Measurements from ENCODE around the gene SPAG17. TPM values are rescaled to one million over a fixed set of nuclear protein-coding genes. Genes with fewer than 3 reads are reported as not detected.

SPAG17 gene
- total RNA-seq, 1 donor, result 3.3 TPM

- Histone ChIP-seq H3K4me1 (ENCODE audit: insufficient read depth, low read length) (peaks cover 25% of the 10 kb centered on the region), H2AFZ (ENCODE audit: low read length) (no peak overlapping the region), H3K27ac (ENCODE audit: low read depth, low read length) (no peak overlapping the region), H3K9me3 (ENCODE audit: low read depth, low read length) (no peaks in the 10 kb centered on the region), H4K20me1 (ENCODE audit: insufficient read depth, low read length) (no peaks in the 10 kb centered on the region), H3K27me3 (ENCODE audit: insufficient read depth, low read length) (no peaks in the 10 kb centered on the region), H3K79me2 (ENCODE audit: insufficient read depth, low read length) (no peaks in the 10 kb centered on the region), H3K4me3 (ENCODE audit: insufficient read depth, low read length) (no peak overlapping the region), H3K4me2 (ENCODE audit: insufficient read depth, low read length) (no peak overlapping the region), H3K36me3 (ENCODE audit: insufficient read depth, low read length) (no peaks in the 10 kb centered on the region)
- DNase-seq (ENCODE audit: insufficient read length, low spot score, missing footprints), result no peak
- TF ChIP-seq CTCF (IDR thresholded peaks at IDR 0.05; ENCODE audit: extremely low read depth, low read depth, low read length), result no peak
Observed at GRCh38 chr1:118132000-118132399, 53.0 kb downstream of the SPAG17 start.

DNA sequence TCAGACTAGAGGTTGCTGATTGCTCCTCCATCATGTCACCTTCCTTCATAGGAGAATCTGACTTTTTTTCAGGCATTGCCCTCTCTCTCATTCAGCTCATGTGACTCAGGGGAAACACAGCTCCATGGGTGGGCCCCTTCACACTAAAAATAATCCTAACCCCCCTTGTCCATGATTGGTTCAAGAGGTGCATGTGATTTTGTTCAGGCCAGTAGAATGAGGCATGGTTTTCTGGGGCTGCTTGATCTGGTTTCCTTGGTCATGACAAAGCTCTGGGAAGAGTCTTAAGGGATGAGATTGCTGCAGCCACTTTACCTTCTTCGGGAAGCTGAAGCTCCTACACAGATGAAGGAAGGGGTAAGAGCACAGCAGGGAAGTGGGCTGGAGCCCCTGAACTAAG, 56.3 kb downstream of the SPAG17 start:
- H3K4me3 ChIP-seq (ENCODE audit: insufficient read depth, low read length), result no peak overlapping the region
- no peaks in the 10 kb centered on the region for H3K79me2 ChIP-seq (ENCODE audit: insufficient read depth, low read length)
- H4K20me1 ChIP-seq (ENCODE audit: insufficient read depth, low read length), result no peaks in the 10 kb centered on the region
- H3K27me3 ChIP-seq (ENCODE audit: insufficient read depth, low read length), result no peaks in the 10 kb centered on the region
- no peak overlapping the region for H2AFZ ChIP-seq (ENCODE audit: low read length)
- H3K36me3 ChIP-seq (ENCODE audit: insufficient read depth, low read length), result no peaks in the 10 kb centered on the region
- H3K4me2 ChIP-seq (ENCODE audit: insufficient read depth, low read length), result no peak overlapping the region
- no peak for DNase-seq (ENCODE audit: insufficient read length, low spot score, missing footprints)
- no peak for TF ChIP-seq CTCF (IDR thresholded peaks at IDR 0.05; ENCODE audit: extremely low read depth, low read depth, low read length)
- no peaks in the 10 kb centered on the region for H3K9me3 ChIP-seq (ENCODE audit: low read depth, low read length)
- H3K27ac ChIP-seq (ENCODE audit: low read depth, low read length), result no peak overlapping the region
- no peaks in the 10 kb centered on the region for H3K4me1 ChIP-seq (ENCODE audit: insufficient read depth, low read length)

DNA sequence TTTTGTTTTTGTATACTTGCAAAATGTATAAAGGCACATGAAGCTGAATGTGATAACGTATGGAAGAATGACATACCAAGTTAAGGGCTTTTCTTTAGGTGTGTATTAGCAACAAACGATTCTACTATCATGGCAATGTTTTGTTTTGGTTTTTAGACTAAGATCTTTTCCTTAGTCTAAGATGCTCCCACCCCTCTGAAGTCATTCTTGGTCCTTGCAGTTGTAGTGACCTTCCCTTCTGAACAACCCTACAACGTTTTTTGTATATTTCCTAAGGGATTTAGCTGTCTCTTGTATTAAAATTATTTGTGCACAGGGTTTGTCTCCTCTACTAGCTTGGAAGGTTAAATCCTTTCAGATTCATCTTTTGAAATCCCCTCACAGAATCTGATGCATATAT, 61.0 kb downstream of the SPAG17 start:
- Histone ChIP-seq H3K27me3 (ENCODE audit: insufficient read depth, low read length) (no peaks in the 10 kb centered on the region), H3K4me2 (ENCODE audit: insufficient read depth, low read length) (no peak overlapping the region), H2AFZ (ENCODE audit: low read length) (no peak overlapping the region), H4K20me1 (ENCODE audit: insufficient read depth, low read length) (no peaks in the 10 kb centered on the region), H3K4me1 (ENCODE audit: insufficient read depth, low read length) (no peaks in the 10 kb centered on the region), H3K79me2 (ENCODE audit: insufficient read depth, low read length) (no peaks in the 10 kb centered on the region), H3K36me3 (ENCODE audit: insufficient read depth, low read length) (no peaks in the 10 kb centered on the region), H3K4me3 (ENCODE audit: insufficient read depth, low read length) (no peak overlapping the region), H3K27ac (ENCODE audit: low read depth, low read length) (no peak overlapping the region), H3K9me3 (ENCODE audit: low read depth, low read length) (no peaks in the 10 kb centered on the region)
- TF ChIP-seq CTCF (IDR thresholded peaks at IDR 0.05; ENCODE audit: extremely low read depth, low read depth, low read length), result no peak
- no peak for DNase-seq (ENCODE audit: insufficient read length, low spot score, missing footprints)

DNA sequence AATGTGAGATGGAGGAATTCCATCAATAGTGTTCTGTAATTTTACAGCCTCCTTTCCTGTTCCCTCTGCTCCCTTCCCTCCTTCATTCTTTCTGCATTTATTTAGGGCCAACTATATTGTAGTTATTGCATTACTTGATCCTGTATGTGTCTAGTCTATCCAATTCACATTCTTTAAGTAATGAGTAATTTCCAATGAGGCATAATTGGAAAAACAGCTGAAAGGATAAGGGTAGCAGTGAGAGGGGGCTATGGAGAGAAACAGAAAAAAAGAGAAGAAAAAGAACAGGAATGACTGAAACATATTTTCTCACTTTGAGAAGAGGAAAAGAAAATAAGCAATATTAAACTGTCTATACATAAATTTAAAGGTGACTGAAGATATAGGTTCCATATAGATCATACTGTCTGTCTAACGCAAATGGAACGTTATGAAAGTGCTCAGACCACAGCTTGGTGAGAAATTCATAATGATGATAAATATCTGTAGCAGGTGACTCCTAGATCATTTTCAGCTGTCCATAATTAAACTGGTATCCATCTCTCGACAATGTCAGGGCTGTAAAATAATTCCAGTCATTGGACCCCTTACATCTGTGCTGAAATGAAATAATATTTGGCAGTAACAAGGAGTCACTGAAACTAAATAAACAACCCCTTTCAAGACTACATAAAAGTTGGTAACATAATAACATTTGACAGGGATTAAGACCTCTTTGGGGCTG, 61.8 kb downstream of the SPAG17 start:
- Histone ChIP-seq H3K9me3 (ENCODE audit: low read depth, low read length) (no peaks in the 10 kb centered on the region), H3K79me2 (ENCODE audit: insufficient read depth, low read length) (no peaks in the 10 kb centered on the region), H3K27ac (ENCODE audit: low read depth, low read length) (no peak overlapping the region), H3K4me2 (ENCODE audit: insufficient read depth, low read length) (no peak overlapping the region), H3K4me1 (ENCODE audit: insufficient read depth, low read length) (peaks cover 4% of the 10 kb centered on the region), H4K20me1 (ENCODE audit: insufficient read depth, low read length) (no peaks in the 10 kb centered on the region), H3K4me3 (ENCODE audit: insufficient read depth, low read length) (no peak overlapping the region), H3K27me3 (ENCODE audit: insufficient read depth, low read length) (no peaks in the 10 kb centered on the region), H2AFZ (ENCODE audit: low read length) (no peak overlapping the region), H3K36me3 (ENCODE audit: insufficient read depth, low read length) (no peaks in the 10 kb centered on the region)
- no peak for TF ChIP-seq CTCF (IDR thresholded peaks at IDR 0.05; ENCODE audit: extremely low read depth, low read depth, low read length)
- no peak for DNase-seq (ENCODE audit: insufficient read length, low spot score, missing footprints)
